ENCODE data around the gene ZEB2. TPM values are rescaled to one million over a fixed set of nuclear protein-coding genes. Genes with fewer than 3 reads are reported as not detected.

The ZEB2 gene
- polyA plus RNA-seq, 2 of the 4 experiments (the other 2 are of a cell fraction): 4.2 to 7.0 TPM

DNA sequence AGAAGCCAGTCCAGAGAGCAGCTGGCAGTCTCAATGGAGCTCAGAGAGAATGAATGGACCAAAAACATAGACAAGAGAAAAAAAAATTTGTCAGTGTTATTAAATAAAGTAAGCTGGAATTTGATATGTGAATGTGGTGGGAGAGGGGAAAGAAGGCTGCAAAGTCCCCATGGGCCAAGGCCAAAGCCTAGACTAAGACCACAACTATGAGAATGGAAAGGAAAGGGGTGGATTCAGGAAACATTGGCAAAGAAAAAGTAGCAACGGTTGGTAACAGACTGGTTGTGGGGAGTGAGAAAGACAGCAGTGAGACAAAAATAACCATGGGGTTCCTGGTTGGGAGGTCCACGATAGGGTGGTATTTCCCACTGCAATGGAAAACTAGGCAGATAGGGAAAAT lies 47.0 kb downstream of the ZEB2 start:
- CTCF ChIA-PET: no interaction called here
- 63% methylated on average over 2 of the region's 2 CpGs for WGBS (ENCODE audit: missing lambda C conversion rate)
- FAIRE-seq: no peak
- no peak for DNase-seq (ENCODE audit: low read depth in 1 of 2, low spot score in 1 of 2)
- no peak overlapping the region for H3K27ac ChIP-seq
- no peak for ATAC-seq
- POLR2A ChIA-PET: no interaction called here
- H3K4me3 ChIP-seq: no peak overlapping the region
- H3K9me3 ChIP-seq: no peaks in the 10 kb centered on the region
- H3K4me2 ChIP-seq: no peak overlapping the region
- peaks cover 27% of the 10 kb centered on the region for H3K4me1 ChIP-seq
- TF ChIP-seq PBX3 (IDR thresholded peaks at IDR 0.05): no peak
- TF ChIP-seq, protein P1, sequence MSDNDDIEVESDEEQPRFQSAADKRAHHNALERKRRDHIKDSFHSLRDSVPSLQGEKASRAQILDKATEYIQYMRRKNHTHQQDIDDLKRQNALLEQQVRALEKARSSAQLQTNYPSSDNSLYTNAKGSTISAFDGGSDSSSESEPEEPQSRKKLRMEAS (IDR thresholded peaks at IDR 0.05): no peak
- TF ChIP-seq, protein P2, sequence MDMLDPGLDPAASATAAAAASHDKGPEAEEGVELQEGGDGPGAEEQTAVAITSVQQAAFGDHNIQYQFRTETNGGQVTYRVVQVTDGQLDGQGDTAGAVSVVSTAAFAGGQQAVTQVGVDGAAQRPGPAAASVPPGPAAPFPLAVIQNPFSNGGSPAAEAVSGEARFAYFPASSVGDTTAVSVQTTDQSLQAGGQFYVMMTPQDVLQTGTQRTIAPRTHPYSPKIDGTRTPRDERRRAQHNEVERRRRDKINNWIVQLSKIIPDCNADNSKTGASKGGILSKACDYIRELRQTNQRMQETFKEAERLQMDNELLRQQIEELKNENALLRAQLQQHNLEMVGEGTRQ (IDR thresholded peaks at IDR 0.05): no peak
- no peak for TF ChIP-seq EHMT2 (IDR thresholded peaks at IDR 0.05; ENCODE audit: low read depth)

DNA sequence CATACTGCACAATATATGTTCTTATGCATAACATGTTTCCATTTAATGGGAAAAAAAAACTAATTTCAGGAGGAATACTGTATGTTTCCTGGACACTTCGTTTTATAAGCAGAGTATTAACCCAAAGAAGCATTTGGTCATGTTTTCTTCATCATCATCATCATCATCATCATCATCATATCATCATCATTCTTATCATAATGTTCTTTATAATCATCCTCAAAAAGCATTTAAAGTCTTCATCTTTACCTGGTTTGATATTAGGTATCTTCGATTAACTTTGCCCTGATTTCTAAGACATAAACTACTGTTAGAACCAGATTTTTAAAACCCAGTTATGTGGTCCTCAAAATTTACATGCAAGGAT lies 47.9 kb downstream of the ZEB2 start:
- H3K9me3 ChIP-seq: no peaks in the 10 kb centered on the region
- ChIA-PET POLR2A (no interaction called here), CTCF (no interaction called here)
- no peak overlapping the region for H3K4me3 ChIP-seq
- no peak for FAIRE-seq
- 82% methylated on average over 2 of the region's 2 CpGs for WGBS (ENCODE audit: missing lambda C conversion rate)
- TF ChIP-seq ZSCAN20 (CRISPR knock-in tag; IDR thresholded peaks at IDR 0.05) (no peak), BCL3 (IDR thresholded peaks at IDR 0.05) (no peak), HEYL (CRISPR knock-in tag; IDR thresholded peaks at IDR 0.05) (no peak), MYC (IDR thresholded peaks at IDR 0.05; ENCODE audit: borderline replicate concordance, low read length) (no peak), KDM1A (IDR thresholded peaks at IDR 0.05; ENCODE audit: low read depth) (no peak), ZC3H11A (IDR thresholded peaks at IDR 0.05) (no peak), RFX5 (IDR thresholded peaks at IDR 0.05) (no peak), ZFP36 (IDR thresholded peaks at IDR 0.05; ENCODE audit: borderline replicate concordance, partially characterized antibody) (no peak), PHF8 (IDR thresholded peaks at IDR 0.05; ENCODE audit: borderline replicate concordance, low read depth) (no peak), REST (IDR thresholded peaks at IDR 0.05) (no peak), POLR2AphosphoS2 (conservative IDR thresholded peaks at IDR 0.05; ENCODE audit: low read length) (no peak), FOSL2 (IDR thresholded peaks at IDR 0.05) (no peak), FOSL2 (CRISPR knock-in tag; IDR thresholded peaks at IDR 0.05) (no peak), CHD2 (IDR thresholded peaks at IDR 0.05; ENCODE audit: low read length, partially characterized antibody) (no peak)
- TF ChIP-seq, protein P3, sequence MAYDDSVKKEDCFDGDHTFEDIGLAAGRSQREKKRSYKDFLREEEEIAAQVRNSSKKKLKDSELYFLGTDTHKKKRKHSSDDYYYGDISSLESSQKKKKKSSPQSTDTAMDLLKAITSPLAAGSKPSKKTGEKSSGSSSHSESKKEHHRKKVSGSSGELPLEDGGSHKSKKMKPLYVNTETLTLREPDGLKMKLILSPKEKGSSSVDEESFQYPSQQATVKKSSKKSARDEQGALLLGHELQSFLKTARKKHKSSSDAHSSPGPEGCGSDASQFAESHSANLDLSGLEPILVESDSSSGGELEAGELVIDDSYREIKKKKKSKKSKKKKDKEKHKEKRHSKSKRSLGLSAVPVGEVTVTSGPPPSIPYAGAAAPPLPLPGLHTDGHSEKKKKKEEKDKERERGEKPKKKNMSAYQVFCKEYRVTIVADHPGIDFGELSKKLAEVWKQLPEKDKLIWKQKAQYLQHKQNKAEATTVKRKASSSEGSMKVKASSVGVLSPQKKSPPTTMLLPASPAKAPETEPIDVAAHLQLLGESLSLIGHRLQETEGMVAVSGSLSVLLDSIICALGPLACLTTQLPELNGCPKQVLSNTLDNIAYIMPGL (CRISPR knock-in tag; IDR thresholded peaks at IDR 0.05; ENCODE audit: borderline replicate concordance): no peak
- H3K27ac ChIP-seq: no peak overlapping the region
- DNase-seq (ENCODE audit: low read depth in 1 of 2, low spot score in 1 of 2): no peak
- no peak for ATAC-seq
- H3K4me1 ChIP-seq: peaks cover 27% of the 10 kb centered on the region
- H3K4me2 ChIP-seq: no peak overlapping the region
